Calu3 (cell line): ENCODE results near the gene PROSER3. TPM values are rescaled to one million over a fixed set of nuclear protein-coding genes. Genes with fewer than 3 reads are reported as not detected.
"Not testable (repeated sequence)": the region's sequence is repeated elsewhere in the genome, so short reads cannot be mapped to it uniquely, and the experiment has no call there.

ENCODE experiments used
- BruUV-seq: library from RNA; stranded (reverse); fragments of 400-500 nt; replicated peaks from 2 replicates; lab custom pipeline; 2021; lab: Mats Ljungman, UMichigan
- CTCF ChIA-PET: fragments of 300-600 bp; sonication (Branson Sonifier 250); formaldehyde crosslinking; loops from one replicate; lab custom pipeline; 2022; ENCODE audit warnings: antibody characterized with exemption; lab: Charles Lee
- DNase-seq: peaks from one replicate; pipeline ENCODE4 v3.0.0; 2022
- H3K27ac Mint-ChIP-seq: one replicate; pipeline ENCODE4 v1.8.0; 2022; ENCODE audit warnings: mixed read lengths; ENCODE audit not compliant: unreplicated experiment
- H3K27me3 Mint-ChIP-seq: one replicate; pipeline ENCODE4 v1.8.0; 2022; ENCODE audit warnings: mixed read lengths; ENCODE audit not compliant: unreplicated experiment
- H3K36me3 Mint-ChIP-seq: one replicate; pipeline ENCODE4 v1.8.0; 2022; ENCODE audit warnings: mild to moderate bottlenecking, moderate library complexity, mixed read lengths; ENCODE audit not compliant: insufficient read depth, unreplicated experiment
- H3K4me1 Mint-ChIP-seq: one replicate; pipeline ENCODE4 v1.8.0; 2022; ENCODE audit warnings: mild to moderate bottlenecking, low read depth, mixed read lengths; ENCODE audit not compliant: unreplicated experiment
- H3K4me3 Mint-ChIP-seq: one replicate; pipeline ENCODE4 v1.8.0; 2022; ENCODE audit warnings: mild to moderate bottlenecking, low read depth, moderate library complexity, mixed read lengths; ENCODE audit not compliant: unreplicated experiment
- H3K9me3 Mint-ChIP-seq: one replicate; pipeline ENCODE4 v1.8.0; 2022; ENCODE audit warnings: low read depth, mixed read lengths; ENCODE audit not compliant: unreplicated experiment
- intact Hi-C: fragments of 100-400 bp; cut with micrococcal nuclease; formaldehyde crosslinking; loops from one replicate; pipeline ENCODE4 v1.10.0; 2022; ENCODE audit not compliant: unreplicated experiment
- total RNA-seq: library from RNA; stranded (reverse); gene quantifications from 2 replicates; pipeline ENCODE4 v1.2.3, GENCODE V29; 2022
- TF ChIP-seq, protein P1 (sequence below): fragments of 200-600 bp; IDR thresholded peaks from one replicate; pipeline ENCODE4 v1.8.0; 2022; ENCODE audit warnings: antibody characterized with exemption; ENCODE audit not compliant: unreplicated experiment

Gene PROSER3
- total RNA-seq, 1 experiment from 2014 or later: 70.7 TPM

DNA sequence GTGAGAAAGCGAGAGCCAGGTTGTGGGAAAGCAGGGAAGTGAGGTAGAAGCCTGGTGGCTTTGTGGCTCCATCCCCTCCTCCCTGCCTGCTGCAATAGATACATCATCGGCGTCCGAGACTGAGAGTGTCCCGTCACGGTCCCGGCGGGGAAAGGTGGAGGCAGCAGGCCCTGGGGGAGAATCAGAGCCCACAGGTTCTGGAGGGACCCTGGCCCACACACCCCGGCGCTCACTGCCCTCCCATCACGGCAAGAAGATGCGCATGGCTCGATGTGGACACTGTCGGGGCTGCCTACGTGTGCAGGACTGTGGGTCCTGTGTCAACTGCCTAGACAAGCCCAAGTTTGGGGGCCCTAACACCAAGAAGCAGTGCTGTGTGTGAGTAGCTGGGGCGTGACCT, 35.1 kb upstream of the PROSER3 start:
- Mint-ChIP-seq H3K4me3 (no peak overlapping the region), H3K27ac (no peak overlapping the region), H3K27me3 (no peaks in the 10 kb centered on the region), H3K4me1 (peaks cover 12% of the 10 kb centered on the region), H3K9me3 (no peaks in the 10 kb centered on the region), H3K36me3 (peaks cover 84% of the 10 kb centered on the region)
- TF ChIP-seq, protein P1, sequence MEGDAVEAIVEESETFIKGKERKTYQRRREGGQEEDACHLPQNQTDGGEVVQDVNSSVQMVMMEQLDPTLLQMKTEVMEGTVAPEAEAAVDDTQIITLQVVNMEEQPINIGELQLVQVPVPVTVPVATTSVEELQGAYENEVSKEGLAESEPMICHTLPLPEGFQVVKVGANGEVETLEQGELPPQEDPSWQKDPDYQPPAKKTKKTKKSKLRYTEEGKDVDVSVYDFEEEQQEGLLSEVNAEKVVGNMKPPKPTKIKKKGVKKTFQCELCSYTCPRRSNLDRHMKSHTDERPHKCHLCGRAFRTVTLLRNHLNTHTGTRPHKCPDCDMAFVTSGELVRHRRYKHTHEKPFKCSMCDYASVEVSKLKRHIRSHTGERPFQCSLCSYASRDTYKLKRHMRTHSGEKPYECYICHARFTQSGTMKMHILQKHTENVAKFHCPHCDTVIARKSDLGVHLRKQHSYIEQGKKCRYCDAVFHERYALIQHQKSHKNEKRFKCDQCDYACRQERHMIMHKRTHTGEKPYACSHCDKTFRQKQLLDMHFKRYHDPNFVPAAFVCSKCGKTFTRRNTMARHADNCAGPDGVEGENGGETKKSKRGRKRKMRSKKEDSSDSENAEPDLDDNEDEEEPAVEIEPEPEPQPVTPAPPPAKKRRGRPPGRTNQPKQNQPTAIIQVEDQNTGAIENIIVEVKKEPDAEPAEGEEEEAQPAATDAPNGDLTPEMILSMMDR: no peak
- intact Hi-C loops: no loop called here
- CTCF ChIA-PET: interaction anchor here (0.9 kb wide), 1 partner anchor 14 kb away, joined by 3 read pairs; no protein-coding TSS in a partner anchor
- no peak for DNase-seq
- BruUV-seq: no TSS peak

DNA sequence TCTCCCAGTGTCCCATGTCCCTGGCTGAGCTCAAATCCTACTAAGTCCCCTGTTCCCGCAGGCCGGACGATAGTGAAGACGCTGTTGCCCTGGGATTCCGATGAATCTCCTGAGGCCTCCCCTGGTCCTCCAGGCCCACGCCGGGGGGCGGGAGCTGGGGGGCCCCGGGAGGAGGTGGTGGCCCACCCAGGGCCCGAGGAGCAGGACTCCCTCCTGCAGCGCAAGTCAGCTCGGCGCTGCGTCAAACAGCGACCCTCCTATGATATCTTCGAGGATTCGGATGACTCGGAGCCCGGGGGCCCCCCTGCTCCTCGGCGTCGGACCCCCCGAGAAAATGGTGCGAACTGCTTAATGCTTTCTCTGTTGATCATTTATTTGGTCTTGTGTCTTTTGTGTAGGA, 34.3 kb upstream of the PROSER3 start:
- no peaks in the 10 kb centered on the region for H3K9me3 Mint-ChIP-seq
- intact Hi-C loops: no loop called here
- H3K27ac Mint-ChIP-seq: no peak overlapping the region
- CTCF ChIA-PET: interaction anchor here (0.9 kb wide), 1 partner anchor 13 kb away, joined by 3 read pairs; no protein-coding TSS in a partner anchor
- peaks cover 83% of the 10 kb centered on the region for H3K36me3 Mint-ChIP-seq
- H3K27me3 Mint-ChIP-seq: no peaks in the 10 kb centered on the region
- DNase-seq: no peak
- no peak overlapping the region for H3K4me3 Mint-ChIP-seq
- no TSS peak for BruUV-seq
- peaks cover 12% of the 10 kb centered on the region for H3K4me1 Mint-ChIP-seq
- TF ChIP-seq, protein P1: no peak

DNA sequence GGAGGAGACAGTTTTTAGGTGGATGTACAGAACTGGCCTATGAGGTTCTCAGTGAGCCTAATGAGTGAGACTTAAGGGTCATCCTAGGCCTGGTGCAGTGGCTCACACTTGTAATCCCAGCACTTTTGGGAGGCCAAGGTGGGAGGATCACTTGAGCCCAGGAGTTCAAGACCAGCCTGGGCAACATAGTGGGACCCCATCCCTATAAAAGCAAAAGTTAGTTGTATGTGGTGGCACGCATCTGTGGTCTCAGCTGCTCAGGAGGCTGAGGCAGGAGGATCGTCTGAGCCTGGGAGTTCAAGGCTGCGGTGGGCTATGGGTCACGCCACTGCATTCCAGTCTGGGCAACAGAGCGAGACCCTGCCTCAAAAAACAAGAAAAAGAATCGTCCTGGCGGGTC, 33.8 kb upstream of the PROSER3 start:
- Mint-ChIP-seq H3K4me1 (peaks cover 11% of the 10 kb centered on the region), H3K36me3 (peaks cover 83% of the 10 kb centered on the region)
- H3K9me3 Mint-ChIP-seq, H3K4me3 Mint-ChIP-seq, BruUV-seq, H3K27ac Mint-ChIP-seq, DNase-seq, H3K27me3 Mint-ChIP-seq, intact Hi-C loops, CTCF ChIA-PET: not testable (repeated sequence)

DNA sequence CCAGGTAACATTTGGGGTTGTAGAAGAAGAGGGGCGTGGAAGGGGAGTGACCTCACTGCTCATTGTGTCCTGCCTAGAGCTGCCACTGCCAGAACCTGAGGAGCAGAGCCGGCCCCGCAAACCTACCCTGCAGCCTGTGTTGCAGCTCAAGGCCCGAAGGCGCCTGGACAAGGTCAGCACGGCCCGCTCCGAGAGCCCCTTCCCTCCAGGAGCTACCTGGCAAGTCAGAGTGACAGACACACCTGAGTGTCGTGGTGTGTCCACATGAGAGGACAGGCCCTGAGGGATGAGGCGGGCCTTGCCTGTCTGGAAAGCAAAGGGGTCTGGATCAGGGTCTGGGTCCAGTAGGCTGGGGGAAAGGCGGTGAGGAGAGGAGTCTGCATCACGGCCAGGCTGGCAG, 33.4 kb upstream of the PROSER3 start:
- Mint-ChIP-seq H3K27me3 (no peaks in the 10 kb centered on the region), H3K4me3 (no peak overlapping the region), H3K9me3 (no peaks in the 10 kb centered on the region), H3K27ac (no peak overlapping the region), H3K4me1 (peaks cover 7% of the 10 kb centered on the region), H3K36me3 (peaks cover 83% of the 10 kb centered on the region)
- TF ChIP-seq, protein P1: no peak
- BruUV-seq: no TSS peak
- intact Hi-C loops: no loop called here
- CTCF ChIA-PET: no interaction called here
- DNase-seq: no peak

DNA sequence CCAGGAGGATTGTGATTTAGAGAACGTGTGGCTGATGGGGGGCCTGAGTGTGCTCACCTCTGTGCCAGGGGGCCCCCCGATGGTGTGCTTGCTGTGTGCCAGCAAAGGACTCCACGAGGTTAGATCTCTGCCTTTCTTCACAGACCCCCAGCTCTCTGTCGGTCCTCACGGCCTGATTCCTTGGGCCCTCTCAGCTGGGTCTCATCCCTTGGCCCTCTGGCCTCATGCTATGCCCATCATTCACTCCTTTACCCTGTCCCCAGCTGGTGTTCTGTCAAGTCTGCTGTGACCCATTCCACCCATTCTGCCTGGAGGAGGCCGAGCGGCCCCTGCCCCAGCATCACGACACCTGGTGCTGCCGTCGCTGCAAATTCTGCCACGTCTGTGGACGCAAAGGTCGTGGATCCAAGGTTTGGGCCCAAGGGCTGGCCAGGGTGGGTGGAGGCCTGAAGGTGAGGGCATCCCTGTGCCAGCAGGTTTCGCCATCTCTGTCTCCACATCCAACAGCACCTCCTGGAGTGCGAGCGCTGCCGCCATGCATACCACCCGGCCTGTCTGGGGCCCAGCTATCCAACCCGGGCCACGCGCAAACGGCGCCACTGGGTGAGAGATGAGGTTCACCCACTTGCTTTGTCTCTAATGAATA, 32.6 kb upstream of the PROSER3 start:
- Mint-ChIP-seq H3K36me3 (peaks cover 80% of the 10 kb centered on the region), H3K9me3 (no peaks in the 10 kb centered on the region), H3K27ac (no peak overlapping the region), H3K4me3 (no peak overlapping the region), H3K27me3 (no peaks in the 10 kb centered on the region), H3K4me1 (no peaks in the 10 kb centered on the region)
- CTCF ChIA-PET: no interaction called here
- TF ChIP-seq, protein P1: no peak
- no TSS peak for BruUV-seq
- DNase-seq: no peak
- intact Hi-C loops: no loop called here
